Activated CD8-positive, alpha-beta memory T cell treated with anti-CD3 and anti-CD28 coated beads, Interleukin-2, amount 10 ng/mL, durations not matched to agents 7 days and 5 days (primary cell): ENCODE data around the gene NUP214. TPM values are rescaled to one million over a fixed set of nuclear protein-coding genes. Genes with fewer than 3 reads are reported as not detected.

ENCODE experiments used
- ATAC-seq: fragments of 150-1000 bp; cut with Tn5 transposase; one replicate; pipeline ENCODE4 v1.10.0; 2021; ENCODE audit warnings: moderate library complexity
- CTCF ChIA-PET: fragments of 350-600 bp; sonication (Branson Sonifier 250); formaldehyde crosslinking; loops from one replicate; lab custom pipeline; 2021; ENCODE audit warnings: antibody characterized with exemption; lab: Charles Lee
- DNase-seq: peaks from one replicate; pipeline ENCODE4 v3.0.0-alpha.2; 2020
- H3K27ac Mint-ChIP-seq: one replicate; pipeline ENCODE4 v1.8.0; 2021; ENCODE audit warnings: mild to moderate bottlenecking, mixed read lengths
- H3K27me3 Mint-ChIP-seq: one replicate; pipeline ENCODE4 v1.8.0; 2021; ENCODE audit warnings: mixed read lengths
- H3K36me3 Mint-ChIP-seq: one replicate; pipeline ENCODE4 v1.8.0; 2021; ENCODE audit warnings: mild to moderate bottlenecking, mixed read lengths
- H3K4me1 Mint-ChIP-seq: one replicate; pipeline ENCODE4 v1.8.0; 2021; ENCODE audit warnings: mixed read lengths
- H3K4me3 Mint-ChIP-seq: one replicate; pipeline ENCODE4 v1.8.0; 2021; ENCODE audit warnings: mild to moderate bottlenecking, moderate library complexity, mixed read lengths
- H3K9me3 Mint-ChIP-seq: one replicate; pipeline ENCODE4 v1.8.0; 2022; ENCODE audit warnings: low read depth, mixed read lengths
- total RNA-seq, 2 experiments: library from RNA; stranded (reverse); gene quantifications; one replicate each; pipeline ENCODE4 v1.2.3, GENCODE V29; 2021

Gene NUP214
- total RNA-seq, 2 experiments from 2014 or later: 58.3 to 79.9 TPM

GRCh38 chr9:131279196-131279862, 153.9 kb downstream of the NUP214 start:
- Mint-ChIP-seq H3K4me3 (peak overlapping the region; percentile 78), H3K9me3 (no peaks in the 10 kb centered on the region), H3K27me3 (peaks cover 25% of the 10 kb centered on the region), H3K36me3 (peaks cover 21% of the 10 kb centered on the region), H3K27ac (peak overlapping the region; percentile 97), H3K4me1 (peaks cover 23% of the 10 kb centered on the region)
- DNase-seq (no peak), ATAC-seq (no peak)
- CTCF ChIA-PET: interaction anchor here (0.7 to 2.4 kb wide), 9 partner anchors 11 to 99 kb away, joined by 3 to 12 read pairs (median 5); no protein-coding TSS in a partner anchor

- CTCF ChIA-PET: interaction anchor here (1.0 to 2.4 kb wide), 4 partner anchors 28 to 101 kb away, joined by 4 to 10 read pairs (median 6); no protein-coding TSS in a partner anchor
- Mint-ChIP-seq H3K36me3 (peaks cover 14% of the 10 kb centered on the region), H3K27me3 (peaks cover 25% of the 10 kb centered on the region), H3K4me1 (peaks cover 23% of the 10 kb centered on the region), H3K9me3 (no peaks in the 10 kb centered on the region), H3K27ac (no peak overlapping the region), H3K4me3 (no peak overlapping the region)
- ATAC-seq (no peak), DNase-seq (no peak)
These were observed 154.6 kb downstream of the NUP214 start for GRCh38 chr9:131279863-131280570.

DNA sequence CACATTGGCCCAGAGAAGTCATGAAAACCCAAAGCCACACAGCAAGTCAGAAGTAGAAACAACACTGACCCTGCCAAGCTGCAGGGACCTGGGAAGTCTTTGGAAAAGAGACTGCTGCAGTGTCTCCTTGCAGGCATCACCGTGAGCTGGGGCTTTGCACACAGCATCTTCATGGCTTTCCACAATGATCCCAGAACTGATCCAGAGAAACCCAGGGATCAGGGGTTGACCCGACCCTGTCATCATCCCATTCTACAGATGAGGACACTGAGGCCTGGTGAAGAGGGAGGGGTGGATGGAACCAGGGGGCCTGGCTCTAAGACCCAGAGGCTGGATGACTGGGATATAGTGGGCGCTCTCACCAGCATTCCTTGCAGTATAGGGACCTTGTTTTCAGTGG, 155.3 kb downstream of the NUP214 start:
- ATAC-seq (no peak), DNase-seq (no peak)
- no peaks in the 10 kb centered on the region for H3K9me3 Mint-ChIP-seq
- H3K27ac Mint-ChIP-seq: no peak overlapping the region
- peaks cover 25% of the 10 kb centered on the region for H3K27me3 Mint-ChIP-seq
- H3K4me1 Mint-ChIP-seq: peaks cover 23% of the 10 kb centered on the region
- no peak overlapping the region for H3K4me3 Mint-ChIP-seq
- H3K36me3 Mint-ChIP-seq: peaks cover 8% of the 10 kb centered on the region
- CTCF ChIA-PET: interaction anchor here (0.6 to 2.4 kb wide), 4 partner anchors 28 to 101 kb away, joined by 3 to 10 read pairs (median 4); no protein-coding TSS in a partner anchor

GRCh38 chr9:131281119-131281965, 156.0 kb downstream of the NUP214 start:
- Mint-ChIP-seq H3K4me1 (peaks cover 23% of the 10 kb centered on the region), H3K9me3 (no peaks in the 10 kb centered on the region), H3K4me3 (no peak overlapping the region), H3K27ac (no peak overlapping the region), H3K36me3 (peaks cover 1% of the 10 kb centered on the region), H3K27me3 (peaks cover 25% of the 10 kb centered on the region)
- CTCF ChIA-PET: interaction anchor here (0.6 to 2.4 kb wide), 3 partner anchors 33 to 102 kb away, joined by 3 to 10 read pairs (median 4); no protein-coding TSS in a partner anchor
- ATAC-seq (no peak), DNase-seq (no peak)

- H3K4me1 Mint-ChIP-seq: peaks cover 23% of the 10 kb centered on the region
- no peak overlapping the region for H3K4me3 Mint-ChIP-seq
- ATAC-seq (no peak), DNase-seq (no peak)
- CTCF ChIA-PET: interaction anchor here (2.4 kb wide), 1 partner anchor 54 kb away, joined by 10 read pairs; no protein-coding TSS in a partner anchor
- H3K36me3 Mint-ChIP-seq: no peaks in the 10 kb centered on the region
- H3K9me3 Mint-ChIP-seq: no peaks in the 10 kb centered on the region
- H3K27me3 Mint-ChIP-seq: peaks cover 25% of the 10 kb centered on the region
- no peak overlapping the region for H3K27ac Mint-ChIP-seq
These were observed 156.8 kb downstream of the NUP214 start for GRCh38 chr9:131282175-131282574.

DNA sequence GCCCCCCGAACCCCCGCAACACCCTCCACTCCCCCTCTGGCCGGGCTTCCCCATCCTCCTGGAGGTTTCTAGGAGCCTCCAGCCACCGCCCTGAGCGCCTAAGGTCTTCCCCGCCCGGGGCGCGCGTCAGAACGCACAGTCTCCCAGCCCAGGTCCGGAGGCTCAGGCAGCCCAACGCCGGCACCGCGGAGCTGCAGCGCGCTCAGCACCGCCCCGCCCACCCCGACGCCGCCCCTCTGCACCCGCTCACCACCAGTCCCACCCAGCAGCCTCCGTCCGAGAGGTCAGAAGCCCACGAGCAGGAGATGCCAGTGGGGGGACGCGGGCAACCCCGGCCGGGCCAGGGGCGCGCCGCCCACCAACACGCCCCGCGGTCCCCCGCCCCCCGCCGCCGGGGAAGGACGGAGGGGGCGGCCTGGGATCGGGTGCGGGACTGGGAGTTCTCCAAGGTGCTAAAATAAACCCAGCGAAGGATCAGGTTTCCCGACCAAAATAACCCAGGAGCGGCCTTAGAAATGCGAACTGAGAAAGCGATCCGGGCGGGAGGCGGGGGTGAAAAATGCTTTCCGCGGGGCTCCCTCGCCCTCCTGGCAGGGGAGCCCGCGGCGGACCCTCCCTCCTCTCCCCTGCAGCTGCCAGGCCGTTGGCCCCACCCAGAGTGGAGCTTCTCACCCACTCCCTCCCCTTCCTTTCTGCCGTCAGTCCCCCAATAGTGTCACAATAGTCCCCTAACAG, 157.5 kb downstream of the NUP214 start:
- ATAC-seq: no peak
- Mint-ChIP-seq H3K36me3 (no peaks in the 10 kb centered on the region), H3K27ac (no peak overlapping the region), H3K4me3 (no peak overlapping the region), H3K9me3 (no peaks in the 10 kb centered on the region), H3K4me1 (peaks cover 23% of the 10 kb centered on the region), H3K27me3 (peaks cover 25% of the 10 kb centered on the region)
- DNase-seq: no peak
- CTCF ChIA-PET: no interaction called here

Other genes starting within 250 kb of the NUP214 start
- gene QRFP, start 228.8 kb upstream of the NUP214 start, total RNA-seq: not detected
- not detected for gene FIBCD1, start 186.3 kb upstream of the NUP214 start, total RNA-seq
- gene LAMC3, start 116.4 kb upstream of the NUP214 start, total RNA-seq: under 1 TPM in 1 of 2 experiments, not detected in 1; 0.06 TPM
- under 1 TPM; 0.12 to 0.23 TPM for gene AIF1L, start 29.1 kb upstream of the NUP214 start, total RNA-seq
- gene FAM78A, start 150.9 kb downstream of the NUP214 start, total RNA-seq: 10 to 100 TPM; 76.8 to 80.0 TPM
- not detected for gene PLPP7, start 164.1 kb downstream of the NUP214 start, total RNA-seq